Measurements from ENCODE around the gene TM4SF1.

TM4SF1 gene

DNA sequence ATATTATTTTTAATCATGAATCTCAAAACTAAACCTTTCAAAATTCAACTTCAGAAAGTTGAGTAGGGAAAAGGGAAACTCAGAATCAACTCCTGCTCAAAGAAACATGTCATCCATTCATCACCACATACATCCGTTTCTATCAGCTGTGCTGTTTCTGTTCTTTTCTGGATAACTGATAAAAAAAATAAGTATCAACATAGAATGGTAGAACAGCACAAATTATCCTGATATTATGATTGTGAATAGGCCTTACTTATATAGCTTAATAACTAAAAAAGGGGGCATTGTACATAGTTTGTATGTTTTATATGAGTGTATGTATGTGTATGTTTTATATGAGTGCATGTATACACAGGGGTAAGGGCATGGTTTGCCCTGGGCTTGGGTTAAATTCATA lies 3.1 kb downstream of the TM4SF1 start:
- FAIRE-seq = no peak

DNA sequence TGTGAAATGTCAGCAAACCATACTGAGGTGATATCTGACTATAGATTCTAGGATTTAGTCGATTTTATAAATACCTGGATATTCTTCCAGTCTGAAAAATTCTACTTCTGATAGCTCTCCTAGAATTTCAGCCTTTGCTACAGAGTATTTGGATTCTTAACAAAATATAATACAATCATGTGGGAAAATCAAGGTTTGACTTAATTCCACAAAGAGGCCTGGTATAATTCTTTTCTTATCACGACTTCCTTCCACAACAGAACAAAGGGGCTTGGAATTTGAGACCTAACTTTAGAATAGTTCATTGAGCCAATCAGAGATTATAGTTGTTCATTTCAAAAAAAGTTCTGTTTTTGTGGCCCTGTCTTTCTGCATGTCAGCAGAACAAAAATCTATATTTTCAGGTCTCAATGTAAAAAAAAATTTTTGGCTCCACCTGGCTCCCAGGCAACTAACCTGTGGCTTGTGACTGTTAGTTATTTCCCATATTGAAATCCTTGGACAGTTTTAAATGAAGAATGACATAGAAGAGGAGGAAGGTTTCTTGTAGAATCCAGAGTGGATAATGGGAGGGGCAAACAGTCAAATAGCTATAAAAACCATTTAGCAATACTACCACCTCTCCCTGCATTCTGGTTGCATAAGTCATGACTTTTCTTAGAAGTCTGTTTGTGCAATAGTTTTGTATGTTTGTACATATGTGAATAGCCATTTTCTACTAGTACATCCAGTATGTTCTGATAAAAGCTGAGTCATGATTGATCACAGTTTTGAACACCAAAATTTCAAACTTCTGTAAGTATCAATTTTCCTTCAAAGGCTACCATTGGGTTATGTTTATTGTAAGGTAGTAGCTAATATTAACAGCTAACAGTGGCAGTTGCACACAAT lies 4.0 kb downstream of the TM4SF1 start:
- no peak for FAIRE-seq

DNA sequence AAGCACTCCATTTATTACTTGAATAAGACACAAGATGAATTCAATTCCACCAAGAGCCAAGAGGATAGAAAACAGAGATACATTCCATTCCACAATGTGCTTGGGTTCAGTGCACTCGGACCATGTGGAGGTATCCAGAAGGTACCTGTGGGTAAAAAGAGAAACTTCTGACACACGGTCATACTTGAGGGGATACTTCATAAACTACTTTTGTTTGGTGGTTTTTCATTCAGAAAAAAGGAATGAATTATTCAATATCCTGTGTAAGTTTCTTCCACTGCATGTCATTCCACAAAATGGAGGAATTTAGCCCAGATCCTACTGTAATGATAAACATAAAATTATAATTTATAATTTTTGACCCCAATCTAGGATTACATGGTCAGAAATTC lies 5.7 kb downstream of the TM4SF1 start:
- no peak for FAIRE-seq

DNA sequence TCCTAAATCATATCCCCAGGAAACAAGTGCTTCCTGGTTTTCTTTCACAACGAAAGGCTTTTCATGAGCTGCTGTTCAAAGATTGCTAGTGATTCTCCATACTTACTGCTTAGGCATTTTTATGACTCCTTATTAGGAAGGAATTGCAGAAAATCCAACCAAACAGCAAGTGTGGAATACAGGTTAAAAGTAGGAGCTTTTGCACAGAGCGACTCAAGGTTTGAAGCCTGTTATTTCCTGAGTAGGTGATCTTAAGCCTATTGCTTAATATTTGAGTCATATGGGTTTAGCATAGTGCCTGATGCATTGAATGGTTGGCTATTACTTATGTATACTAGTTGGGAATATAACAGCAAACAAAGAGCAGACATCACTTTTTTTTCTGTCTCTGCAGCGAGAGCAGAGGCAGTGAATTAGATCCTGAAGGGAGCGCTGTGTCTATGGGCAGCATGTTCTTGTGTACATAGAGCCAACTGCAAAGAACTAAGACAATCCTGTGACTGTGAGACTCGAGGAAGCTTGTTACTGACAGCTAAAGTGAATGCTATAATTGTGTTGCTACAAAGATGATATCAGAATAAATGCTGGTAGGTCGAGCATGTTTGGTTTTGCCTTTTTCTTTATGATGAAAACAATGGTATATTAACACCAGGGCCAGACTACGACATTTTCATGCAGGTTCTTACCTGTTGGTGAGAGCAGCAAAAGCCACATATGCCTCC lies 6.3 kb downstream of the TM4SF1 start:
- FAIRE-seq = no peak

DNA sequence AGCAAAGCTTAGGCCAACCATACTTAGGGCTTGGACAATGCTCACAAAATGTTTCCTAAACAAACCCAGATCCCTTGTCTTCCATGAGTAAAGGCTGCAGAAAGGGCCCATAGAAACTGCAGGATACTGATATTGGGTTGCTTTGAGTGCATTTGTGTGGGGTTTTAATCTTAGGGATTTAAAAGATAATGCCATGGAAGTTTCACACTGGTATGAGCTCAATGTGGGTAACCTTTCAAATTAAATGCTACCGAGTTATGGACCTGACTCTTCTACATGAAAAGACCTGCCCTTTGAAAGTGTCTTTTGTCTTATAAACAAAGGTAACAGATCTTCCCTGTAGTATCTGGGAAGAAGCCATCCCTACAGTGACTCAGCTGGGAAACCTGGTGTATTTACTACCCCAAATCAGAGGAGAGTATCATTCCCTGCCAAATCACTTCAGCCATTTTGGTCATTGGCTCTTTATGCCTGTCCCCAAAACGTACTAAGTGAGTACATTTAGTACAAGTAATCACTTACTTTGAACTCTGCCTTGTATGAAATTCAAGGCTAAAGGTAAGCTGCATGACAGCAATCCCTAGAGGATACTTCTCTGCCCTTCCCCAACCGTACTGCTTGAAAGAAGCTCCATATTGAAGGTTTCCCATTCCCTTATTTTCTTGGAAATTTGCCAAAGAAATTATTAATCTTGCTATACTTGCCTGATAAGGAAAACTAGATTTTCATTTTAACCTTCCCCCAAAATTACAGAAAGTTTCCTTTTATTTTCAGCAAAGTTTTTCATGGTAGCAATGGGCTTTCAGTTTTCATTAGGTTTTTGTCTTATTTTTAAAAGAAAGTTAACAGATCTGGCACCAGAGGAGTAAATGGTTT lies 7.2 kb downstream of the TM4SF1 start:
- FAIRE-seq = no peak

DNA sequence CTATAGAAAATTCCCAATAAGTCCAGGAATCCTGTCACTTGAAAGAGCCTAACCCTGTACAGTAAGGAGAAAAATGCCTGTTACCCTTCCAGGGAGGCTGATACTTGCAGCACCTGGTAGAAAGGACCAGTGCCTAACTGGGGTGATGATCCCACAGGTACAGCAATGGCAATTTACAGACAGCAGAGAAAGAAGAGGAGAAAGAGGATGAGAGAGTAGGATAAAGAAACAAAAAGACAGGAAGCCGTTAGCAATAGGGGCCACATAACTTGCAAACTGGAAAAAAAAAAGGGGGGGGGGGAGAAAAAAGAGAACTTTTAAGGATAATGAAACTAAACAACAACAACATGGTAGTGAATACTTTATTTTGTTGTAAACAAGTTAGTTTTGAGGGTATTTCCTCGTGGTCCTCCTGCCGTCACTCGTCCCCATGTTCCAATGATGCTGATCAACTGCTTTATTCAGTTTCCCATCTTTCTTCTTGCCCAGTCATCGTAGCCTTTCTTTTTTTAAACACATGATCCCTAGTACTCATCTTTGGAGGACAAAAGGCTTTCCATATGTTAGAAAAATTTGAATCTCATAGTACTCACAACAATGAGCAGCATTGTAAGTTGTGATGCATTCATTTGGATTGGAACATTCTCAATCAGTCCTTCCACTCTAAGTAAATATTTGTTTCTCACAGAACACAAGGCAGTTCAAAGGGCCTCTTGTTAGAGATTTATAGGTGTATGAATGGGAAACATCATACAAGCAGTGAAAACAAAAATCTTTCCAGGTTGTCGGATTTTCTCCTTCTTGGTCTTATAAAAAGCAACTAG lies 8.6 kb downstream of the TM4SF1 start:
- FAIRE-seq = no peak

DNA sequence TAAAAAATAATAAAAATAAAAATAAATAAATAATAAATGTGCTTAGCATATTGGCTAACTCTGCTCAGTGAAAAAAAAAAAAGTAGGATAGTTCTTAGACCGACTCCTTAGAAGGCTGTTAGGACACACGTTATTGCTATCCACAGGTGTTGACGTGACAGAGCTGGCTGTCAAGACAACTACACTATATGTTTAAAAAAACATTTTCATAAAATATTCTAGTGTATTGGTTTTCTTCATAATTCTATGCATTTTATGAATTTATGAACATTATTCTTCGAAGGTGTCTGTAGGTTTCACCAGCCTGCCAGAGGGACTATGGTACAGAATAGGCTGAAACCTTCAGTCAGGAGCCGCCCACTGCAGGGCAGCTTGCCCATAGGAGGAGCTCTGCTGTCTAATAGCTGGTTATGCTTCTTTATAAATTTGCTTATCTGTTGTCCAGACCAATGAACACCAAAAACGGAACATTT lies 9.2 kb downstream of the TM4SF1 start:
- FAIRE-seq = no peak

DNA sequence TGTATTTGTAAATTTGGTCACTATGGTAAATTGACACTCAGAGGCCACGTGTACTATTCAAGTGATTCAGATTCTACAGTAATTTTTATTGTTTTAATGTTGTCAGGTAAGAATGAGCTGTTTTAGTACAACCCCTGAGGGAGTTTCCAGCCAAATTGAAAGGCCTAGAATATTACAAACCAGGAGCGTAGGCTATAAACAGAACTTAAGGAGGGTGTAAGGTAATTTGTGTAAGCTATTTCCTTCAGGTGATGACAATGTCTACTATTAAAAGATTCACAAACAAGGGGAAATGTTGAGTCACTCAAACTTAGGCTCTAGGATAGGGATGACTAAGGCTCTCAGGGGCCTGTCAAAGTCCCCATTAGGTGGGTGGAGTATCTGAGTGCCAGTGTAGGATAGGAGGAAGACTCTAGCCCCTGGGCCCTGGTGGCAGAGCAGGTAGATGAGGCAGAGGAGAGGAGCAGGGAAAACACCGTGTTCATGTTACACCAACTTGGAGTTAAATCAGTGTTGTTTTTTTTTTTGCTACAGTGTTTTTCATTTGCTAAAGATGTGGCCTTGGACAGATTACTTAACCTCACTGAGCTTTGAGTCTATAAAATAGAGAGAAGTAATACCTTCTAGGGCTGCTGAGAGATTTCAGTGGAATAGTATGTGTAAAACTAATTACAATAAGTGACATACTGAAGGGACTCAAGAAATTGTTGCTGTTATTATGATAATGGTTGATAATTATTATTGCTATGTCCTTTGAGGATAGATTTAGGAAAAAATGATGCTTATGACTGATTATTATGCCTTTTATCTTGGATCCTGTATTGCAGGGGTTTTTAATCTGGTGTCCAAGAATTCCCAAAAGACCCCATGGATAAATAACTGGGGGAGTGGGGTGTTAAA lies 10.3 kb downstream of the TM4SF1 start:
- no peak for FAIRE-seq

DNA sequence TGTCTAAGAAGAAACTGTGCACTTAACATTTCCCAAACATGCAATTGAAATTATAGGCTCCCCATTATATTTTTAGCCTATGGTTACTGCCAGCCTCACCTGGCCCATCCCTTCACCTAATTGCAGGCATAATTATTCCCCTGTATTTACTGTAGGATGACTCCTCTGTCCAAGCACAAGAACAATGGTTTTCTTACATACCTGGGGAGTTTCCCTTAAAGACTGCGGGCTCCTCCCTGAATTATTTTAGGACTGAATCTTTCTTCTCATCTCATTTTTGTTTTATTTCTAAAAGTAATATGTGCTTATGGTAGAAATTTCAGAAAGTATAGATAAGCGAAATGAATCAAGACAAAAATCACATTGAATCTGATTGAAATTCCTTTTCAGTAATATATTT lies 11.4 kb downstream of the TM4SF1 start:
- no peak for FAIRE-seq

DNA sequence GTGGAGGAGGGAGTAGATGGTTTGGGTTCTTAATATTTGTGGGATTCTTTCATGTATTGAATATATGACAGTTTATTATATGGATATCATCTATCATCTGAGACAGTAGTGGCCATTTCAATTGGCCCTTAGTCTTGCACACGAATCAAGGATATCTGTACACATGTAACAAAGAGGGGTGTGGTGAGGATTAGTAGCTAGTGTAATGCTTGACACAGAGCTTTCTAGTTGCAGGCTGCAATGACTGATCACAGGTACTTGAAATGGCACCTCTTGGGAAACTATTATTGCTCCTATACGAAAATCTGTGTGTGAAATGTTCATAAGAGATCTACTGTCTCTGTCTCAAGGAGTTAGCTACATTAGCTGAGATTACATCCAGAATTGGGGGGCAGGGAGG lies 12.8 kb downstream of the TM4SF1 start:
- no peak for FAIRE-seq

DNA sequence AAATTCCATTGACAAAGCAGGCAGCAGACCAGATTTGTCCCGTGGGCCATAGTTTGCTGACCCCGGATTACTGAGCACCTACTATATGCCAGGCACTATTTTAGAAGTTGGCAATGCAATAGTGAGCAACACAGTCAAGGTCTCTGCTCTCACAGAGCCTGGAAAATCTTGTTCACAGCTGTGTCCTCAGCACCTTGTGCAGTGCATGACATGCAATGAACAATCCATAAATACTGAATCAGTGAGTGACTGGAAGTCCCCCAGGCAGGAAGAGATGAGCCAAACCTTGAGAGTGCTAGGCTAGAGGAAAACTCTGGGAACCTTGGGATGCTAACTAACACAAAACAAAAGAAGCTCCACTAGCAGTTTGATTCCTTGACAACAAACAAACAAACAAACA lies 14.4 kb downstream of the TM4SF1 start:
- no peak for FAIRE-seq

DNA sequence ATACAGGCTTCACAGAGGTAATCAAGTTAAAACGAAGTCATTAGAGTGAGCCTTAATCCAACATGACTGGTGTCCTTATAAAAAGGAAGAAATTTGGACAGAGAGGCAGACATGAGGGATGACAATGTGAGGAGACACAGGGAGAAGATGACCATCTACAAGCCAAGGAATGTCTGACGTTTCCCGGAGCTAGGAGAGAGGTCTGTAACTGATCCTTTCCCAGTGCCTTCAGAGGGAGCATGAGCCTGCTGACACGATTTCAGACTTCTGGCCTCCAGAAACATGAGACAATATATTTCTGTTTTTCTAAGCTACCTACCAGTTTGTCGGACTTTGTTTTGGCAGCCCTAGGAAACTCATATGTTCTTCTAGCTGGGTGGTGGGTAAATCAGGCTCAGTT lies 15.1 kb downstream of the TM4SF1 start:
- FAIRE-seq = no peak

DNA sequence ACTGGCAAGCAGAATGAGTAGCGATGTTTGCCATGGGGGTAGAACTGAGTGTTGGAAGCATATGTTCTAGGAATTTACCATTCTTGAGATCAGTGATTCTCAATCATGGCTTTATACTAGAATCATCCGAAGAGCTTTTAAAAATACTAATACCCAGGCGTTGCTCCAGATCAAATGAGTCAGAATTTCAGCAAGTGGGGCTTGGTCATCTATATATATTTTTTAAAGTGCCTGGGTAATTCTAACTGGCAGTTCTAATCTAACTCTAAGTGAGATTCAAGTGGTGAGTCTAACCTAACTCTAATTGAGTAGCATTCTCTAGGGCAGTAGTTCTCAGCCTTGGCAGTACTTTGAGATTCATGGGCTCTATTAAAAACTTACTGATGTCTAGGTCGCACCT lies 20.8 kb downstream of the TM4SF1 start:
- no peak for FAIRE-seq

DNA sequence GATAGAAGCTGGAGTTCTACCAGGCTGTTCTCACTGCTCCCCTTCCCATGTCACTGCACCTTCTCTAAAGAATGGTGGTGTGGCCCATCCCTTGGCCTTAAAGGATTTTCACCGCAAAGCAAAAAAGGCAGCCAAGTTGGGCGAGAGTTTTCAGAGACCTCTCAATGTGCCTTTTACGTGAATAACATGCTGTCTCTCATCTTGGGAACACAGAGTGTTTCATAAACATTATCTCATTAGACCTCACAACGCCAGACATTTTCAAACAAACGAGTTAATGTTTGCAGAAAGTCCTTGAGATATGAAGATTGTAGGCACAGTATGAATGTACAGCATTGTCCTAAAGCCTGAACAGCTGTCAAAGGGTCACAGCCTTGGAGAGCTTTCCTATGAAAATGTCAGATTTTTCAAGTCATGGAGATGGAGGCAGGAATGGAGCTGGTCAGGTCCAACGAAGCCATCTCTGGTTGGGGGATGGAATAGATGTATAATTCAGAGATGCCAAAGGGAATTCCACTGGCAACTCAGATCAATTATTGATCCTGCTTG lies 21.3 kb downstream of the TM4SF1 start:
- FAIRE-seq = no peak

DNA sequence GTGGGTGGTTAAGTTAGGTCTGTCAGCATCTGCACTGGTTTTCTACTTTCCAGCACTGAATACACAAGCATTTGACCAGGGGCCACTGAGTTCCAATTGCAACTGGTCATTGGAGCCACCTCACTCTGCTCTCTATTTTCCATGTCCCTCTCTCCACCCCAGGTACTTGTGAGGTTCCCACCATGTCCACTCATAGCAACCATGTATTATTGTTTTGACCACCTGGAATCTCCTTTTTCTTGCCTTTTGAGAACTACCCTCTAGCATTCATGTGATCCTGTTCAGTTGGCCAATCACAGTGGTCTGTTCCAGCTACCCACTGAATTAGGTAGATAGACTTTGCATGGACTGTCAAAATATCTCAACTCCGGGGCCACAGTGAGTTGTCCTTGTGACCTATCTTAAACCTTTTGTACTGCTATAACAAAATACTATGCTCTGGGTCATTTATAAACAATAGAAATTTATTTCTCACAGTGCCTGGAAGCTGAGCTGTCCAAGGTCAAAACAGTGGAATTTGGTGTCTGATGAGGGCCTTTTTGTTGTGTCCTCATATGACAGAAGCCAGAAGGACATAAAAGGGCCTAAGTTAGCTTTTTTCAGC lies 23.8 kb downstream of the TM4SF1 start:
- no peak for FAIRE-seq

DNA sequence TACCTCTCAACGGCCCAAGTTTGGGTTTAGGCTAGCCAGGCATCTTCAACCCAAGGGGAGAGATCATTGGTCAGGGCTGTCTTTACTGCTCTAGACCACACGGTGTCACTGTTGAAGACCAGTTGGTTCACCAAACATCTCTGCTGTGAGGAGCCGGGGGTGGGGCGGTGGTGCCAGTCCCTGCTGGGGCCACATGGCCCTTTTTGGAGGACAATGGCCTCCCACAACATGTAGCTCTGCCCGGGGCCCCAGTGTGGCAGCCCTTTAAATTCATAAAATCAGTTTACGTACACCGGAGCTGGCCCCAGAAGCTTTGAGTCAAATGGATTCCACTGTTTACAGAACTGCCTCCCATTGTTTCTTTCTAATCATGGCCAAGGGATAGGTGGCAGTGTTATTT lies 24.9 kb downstream of the TM4SF1 start:
- FAIRE-seq = no peak

DNA sequence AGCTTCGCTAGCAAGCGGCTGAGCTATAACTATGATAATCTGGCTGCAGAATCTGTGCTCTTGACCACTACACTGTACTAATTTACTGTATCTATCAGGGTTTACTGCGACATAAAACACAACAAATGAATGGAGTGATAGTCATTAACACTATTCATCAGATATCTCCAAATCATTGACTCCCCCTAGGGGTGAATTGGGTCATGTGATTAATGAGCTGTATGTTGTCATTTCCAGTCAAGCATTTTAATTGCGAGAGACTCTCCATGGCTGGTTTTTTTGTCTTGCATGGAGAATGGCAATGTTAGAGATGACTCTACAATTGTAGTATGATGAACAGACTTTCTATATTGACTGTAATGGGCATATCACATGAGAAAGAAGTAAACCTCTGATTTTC lies 33.5 kb downstream of the TM4SF1 start:
- FAIRE-seq = no peak

DNA sequence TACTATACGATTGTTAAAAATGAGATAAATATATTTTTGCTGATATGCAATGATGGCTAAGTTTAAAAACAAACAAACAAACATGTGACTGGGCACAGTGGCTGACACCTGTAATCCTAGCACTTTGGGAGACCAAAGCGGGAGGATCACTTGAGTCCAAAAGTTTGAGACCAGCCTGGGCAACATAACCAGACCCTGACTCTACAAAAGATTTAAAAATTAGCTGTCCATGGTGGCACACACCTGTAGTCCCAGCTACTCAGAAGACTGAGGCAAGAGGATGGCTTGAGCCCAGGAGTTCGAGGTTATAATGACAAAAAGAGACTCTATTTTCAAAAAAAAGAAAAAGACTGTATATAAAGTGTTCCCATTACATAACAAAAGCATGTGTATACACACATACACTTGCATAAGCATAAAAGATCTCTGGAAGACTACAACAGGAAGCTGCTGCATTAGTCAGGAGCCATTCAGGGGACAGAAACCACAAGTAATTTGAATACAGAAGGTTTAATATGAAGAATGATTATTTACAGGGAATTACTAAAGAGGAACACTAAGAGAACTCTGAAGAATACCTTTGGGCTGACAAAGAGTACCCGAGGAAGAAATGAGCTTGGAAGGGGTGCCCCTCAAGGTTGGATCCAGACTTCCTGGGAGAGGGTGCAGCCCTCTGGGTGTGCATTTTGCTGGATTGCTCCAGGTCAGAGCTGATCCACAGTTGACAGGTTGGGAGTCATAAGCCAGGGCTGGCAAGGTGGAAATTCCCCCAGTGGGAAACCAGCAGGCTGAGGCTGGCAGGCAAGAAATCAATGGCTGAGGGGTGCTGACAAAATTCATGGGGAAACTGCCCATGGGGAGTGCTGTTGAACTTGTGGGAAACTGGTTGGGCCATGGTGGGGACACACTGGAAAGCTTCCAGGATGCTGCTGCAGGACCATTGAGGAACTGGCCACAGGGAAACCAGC lies 34.8 kb downstream of the TM4SF1 start:
- FAIRE-seq = no peak

DNA sequence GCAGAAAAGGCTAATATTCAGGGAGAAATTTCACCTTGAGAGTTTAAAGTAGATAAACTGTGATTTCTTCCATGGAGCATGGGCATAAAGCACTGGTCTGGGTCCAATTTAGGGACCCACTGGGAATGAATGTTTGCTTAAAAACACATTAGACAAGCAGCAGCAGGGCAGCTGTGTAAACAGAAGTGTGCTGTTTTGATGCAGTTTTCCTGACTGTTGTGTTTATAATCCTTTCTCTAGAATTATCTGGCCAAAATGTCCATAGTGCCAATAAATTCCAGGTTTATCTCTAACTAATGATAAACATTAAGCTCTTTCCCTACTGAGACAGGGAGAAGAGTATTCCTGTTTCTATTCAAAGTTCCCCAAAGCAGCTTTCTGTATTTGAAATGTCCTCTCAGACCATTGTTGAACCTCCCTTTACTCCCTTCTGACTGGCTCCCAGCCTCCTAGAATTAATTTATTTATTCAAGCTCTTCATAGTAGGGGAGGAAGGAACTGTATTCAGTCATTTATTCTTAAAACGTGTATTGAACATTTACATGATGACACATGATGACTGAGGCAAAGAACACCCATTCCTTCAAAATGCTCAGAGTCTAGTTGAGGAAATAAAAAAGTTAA lies 37.0 kb downstream of the TM4SF1 start:
- no peak for FAIRE-seq

Data from colon (tissue), 2 donors.